ENCODE results near the gene CIZ1. TPM values are rescaled to one million over a fixed set of nuclear protein-coding genes. Genes with fewer than 3 reads are reported as not detected.

CIZ1 gene
- total and polyA plus RNA-seq, 9 of the 15 experiments (the other 6 are each of a cell fraction or from before 2014, with no cell fraction given) = 6.6 to 329 (median 87.8) TPM

- TF ChIP-seq RREB1 (CRISPR knock-in tag; IDR thresholded peaks at IDR 0.05) (peak; percentile 96), MYC (IDR thresholded peaks at IDR 0.05; ENCODE audit: low read depth, low read length) (peak; percentile 73), MYC (CRISPR knock-in tag; IDR thresholded peaks at IDR 0.05; ENCODE audit: borderline replicate concordance, low read depth) (0 out of 2 replicates have a peak, but pooled peaks have one; percentile 33), TRIM28 (IDR thresholded peaks at IDR 0.05) (peak; percentile 91), PYGO2 (tag; IDR thresholded peaks at IDR 0.05) (peak; percentile 65; the same call in 1 of the 2 replicates), CAMTA2 (CRISPR knock-in tag; conservative IDR thresholded peaks at IDR 0.05) (no peak; the same call in 1 of the 2 replicates), ZNF551 (CRISPR knock-in tag; IDR thresholded peaks at IDR 0.05) (no peak), ZNF24 (IDR thresholded peaks at IDR 0.05) (no peak), MAFF (IDR thresholded peaks at IDR 0.05; ENCODE audit: low read length) (no peak), BRD9 (IDR thresholded peaks at IDR 0.05; ENCODE audit: low read depth, partially characterized antibody) (no peak), OTX1 (CRISPR knock-in tag; IDR thresholded peaks at IDR 0.05) (peak; percentile 95), MCM3 (IDR thresholded peaks at IDR 0.05) (no peak), SIX5 (IDR thresholded peaks at IDR 0.05; ENCODE audit: borderline replicate concordance in 1 of 2, insufficient read depth in 1 of 2, low read depth in 1 of 2, low read length in 2 of 2) (peak; percentile 24 to 38; a peak in 2 of 4 replicates), ZNF175 (CRISPR knock-in tag; IDR thresholded peaks at IDR 0.05; ENCODE audit: low read depth) (no peak), RFX1 (IDR thresholded peaks at IDR 0.05) (no peak), ZNF165 (CRISPR knock-in tag; IDR thresholded peaks at IDR 0.05; ENCODE audit: borderline replicate concordance) (0 out of 2 replicates have a peak, but pooled peaks have one; percentile 79), NBN (IDR thresholded peaks at IDR 0.05; ENCODE audit: low read depth) (no peak), ZNF398 (CRISPR knock-in tag; IDR thresholded peaks at IDR 0.05) (no peak), PRMT5 (CRISPR knock-in tag; IDR thresholded peaks at IDR 0.05) (no peak)
- TF ChIP-seq, protein P1, sequence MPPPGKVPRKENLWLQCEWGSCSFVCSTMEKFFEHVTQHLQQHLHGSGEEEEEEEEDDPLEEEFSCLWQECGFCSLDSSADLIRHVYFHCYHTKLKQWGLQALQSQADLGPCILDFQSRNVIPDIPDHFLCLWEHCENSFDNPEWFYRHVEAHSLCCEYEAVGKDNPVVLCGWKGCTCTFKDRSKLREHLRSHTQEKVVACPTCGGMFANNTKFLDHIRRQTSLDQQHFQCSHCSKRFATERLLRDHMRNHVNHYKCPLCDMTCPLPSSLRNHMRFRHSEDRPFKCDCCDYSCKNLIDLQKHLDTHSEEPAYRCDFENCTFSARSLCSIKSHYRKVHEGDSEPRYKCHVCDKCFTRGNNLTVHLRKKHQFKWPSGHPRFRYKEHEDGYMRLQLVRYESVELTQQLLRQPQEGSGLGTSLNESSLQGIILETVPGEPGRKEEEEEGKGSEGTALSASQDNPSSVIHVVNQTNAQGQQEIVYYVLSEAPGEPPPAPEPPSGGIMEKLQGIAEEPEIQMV (tag; conservative IDR thresholded peaks at IDR 0.05; ENCODE audit: low read depth) = no peak
Observed at GRCh38 chr9:128159784-128160602, 31.4 kb downstream of the CIZ1 start, which contains the start of gene BBLN (continued).

All from K562 (cell line).